GM18520 (cell line): ENCODE measurements around the gene SLC16A10.
"Not testable (repeated sequence)": the region's sequence is repeated elsewhere in the genome, so short reads cannot be mapped to it uniquely, and the experiment has no call there.

Source experiments
- ATAC-seq: cut with Tn5 transposase; IDR thresholded peaks from one replicate; pipeline ENCODE4 v1.9.1; 2021; ENCODE audit not compliant: unreplicated experiment

Gene SLC16A10

DNA sequence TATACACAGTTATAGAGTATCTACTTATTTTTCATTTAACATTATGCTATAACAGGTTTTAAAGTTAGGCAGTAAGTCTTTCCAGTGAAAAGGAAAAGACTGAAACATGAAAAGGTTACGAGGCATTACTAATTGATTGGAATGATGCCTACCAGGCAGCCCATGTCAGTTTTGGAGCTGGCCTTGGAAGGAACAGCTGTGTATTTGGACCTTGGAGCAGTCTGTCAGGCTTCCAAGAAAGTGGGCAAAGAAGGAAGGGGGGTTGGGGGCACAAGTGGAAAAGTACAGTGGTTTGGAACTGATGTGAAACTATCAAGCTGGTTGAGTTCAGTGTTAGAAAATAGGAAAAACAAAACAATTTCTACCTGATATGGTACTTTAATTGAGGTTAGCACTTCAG is 41.7 kb downstream of the SLC16A10 start:
- ATAC-seq = no peak

DNA sequence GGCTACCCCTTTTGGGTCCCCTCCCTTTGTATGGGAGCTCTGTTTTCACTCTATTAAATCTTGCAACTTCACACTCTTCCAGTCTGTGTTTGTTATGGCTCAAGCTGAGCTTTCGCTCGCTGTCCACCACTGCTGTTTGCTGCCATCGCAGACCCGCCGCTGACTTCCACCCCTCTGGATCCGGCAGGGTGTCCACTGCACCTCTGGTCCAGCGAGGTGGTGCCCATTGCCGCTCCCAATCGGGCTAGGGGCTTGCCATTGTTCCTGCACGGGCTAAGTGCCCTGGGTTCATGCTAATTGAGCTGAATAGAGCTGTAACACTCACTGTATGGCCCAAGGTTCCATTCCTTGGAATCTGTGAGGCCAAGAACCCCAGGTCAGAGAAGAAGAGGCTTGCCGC is 43.7 kb downstream of the SLC16A10 start:
- ATAC-seq = not testable (repeated sequence)

DNA sequence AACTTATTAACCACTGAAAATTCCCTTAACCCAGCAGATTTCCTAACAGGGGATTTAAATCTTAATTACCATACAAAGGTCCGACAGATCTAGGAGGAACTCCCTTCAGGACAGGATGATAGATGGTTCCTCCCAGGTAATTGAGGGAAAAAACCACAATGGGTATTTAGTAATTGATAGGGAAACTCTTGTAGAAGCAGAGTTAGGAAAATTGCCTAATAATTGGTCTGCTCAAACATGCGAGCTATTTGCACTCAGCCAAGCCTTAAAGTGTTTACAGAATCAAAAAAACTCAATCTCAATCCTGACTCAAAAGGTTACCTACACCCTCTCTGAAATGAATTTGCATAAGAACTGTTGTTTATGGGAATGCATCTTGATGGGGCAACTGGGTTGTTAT is 45.4 kb downstream of the SLC16A10 start:
- not testable (repeated sequence) for ATAC-seq

DNA sequence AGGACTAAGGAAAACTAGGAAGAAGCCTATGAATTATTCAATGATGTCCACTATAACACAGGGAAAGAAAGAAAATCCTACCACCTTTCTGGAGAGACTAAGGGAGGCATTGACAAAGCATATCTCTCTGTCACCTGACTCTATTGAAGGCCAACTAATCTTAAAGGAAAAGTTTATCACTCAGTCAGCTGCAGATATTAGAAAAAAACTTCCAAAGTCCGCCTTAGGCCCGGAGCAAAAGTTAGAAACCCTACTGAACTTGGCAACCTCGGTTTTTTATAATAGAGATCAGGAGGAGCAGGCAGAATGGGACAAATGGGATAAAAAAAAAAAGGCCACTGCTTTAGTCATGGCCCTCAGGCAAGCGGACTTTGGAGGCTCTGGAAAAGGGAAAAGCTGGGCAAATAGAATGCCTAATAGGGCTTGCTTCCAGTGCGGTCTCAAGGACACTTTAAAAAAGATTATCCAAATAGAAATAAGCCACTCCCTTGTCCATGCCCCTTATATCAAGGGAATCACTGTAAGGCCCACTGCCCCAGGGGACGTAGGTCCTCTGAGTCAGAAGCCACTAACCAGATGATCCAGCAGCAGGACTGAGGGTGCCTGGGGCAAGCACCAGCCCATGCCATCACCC is 47.0 kb downstream of the SLC16A10 start:
- ATAC-seq = not testable (repeated sequence)

DNA sequence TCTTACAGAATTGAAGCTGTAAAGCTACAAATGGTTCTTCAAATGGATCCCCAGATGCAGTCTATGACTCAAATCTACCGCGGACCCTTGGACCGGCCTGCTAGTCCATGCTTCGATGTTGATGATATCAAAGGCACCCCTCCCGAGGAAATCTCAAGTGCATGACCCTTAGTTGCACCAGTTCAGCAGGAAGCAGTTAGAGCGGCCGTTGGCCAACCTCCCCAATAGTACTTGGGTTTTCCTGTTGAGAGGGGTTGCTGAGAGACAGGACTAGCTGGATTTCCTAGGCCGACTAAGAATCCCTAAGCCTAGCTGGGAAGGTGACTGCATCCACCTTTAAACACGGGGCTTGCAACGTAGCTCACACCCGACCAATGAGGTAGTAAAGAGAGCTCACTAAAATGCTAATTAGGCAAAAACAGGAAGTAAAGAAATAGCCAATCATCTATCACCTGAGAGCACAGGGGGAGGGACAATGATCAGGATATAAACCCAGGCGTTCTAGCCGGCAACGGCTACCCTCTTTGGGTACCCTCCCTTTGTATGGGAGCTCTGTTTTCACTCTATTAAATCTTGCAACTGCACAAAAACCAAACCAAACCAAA is 50.3 kb downstream of the SLC16A10 start:
- not testable (repeated sequence) for ATAC-seq

DNA sequence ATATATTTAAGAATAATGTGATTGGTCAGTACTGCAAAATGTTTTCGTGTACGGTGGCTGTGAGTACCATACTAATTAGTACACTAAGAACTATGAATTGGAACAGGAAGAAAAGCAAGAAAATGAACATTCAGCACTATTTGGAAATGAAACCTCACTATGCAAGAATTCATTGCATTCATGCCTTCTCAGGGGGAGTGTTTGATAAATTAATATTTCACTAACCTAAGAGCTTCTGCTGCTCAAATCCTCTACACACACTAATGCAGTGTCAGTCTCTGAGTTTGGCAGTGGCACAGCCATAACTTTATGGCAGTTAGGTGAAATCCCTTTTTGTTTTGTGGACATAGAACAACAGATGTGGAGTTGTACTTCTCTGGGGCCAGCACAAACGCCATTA is 60.1 kb downstream of the SLC16A10 start:
- ATAC-seq = no peak

DNA sequence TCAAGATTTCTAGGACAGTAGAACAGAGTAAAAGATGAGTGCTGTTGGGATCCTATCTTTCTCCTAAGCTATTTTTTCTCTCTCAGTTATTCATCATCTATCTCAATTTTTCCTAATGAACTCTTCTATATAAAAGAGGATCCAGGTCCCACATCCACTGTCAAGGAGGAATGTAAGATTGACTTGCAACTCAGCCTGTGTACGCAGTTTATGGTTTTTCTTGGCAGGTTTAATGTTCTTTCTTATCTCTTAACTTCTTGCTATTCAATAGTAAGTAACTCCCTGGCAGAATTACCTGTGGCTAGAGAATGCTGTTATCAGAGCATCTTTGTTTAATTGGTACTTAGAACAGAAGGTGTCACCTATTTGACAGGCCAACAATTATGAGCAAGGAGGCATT is 60.8 kb downstream of the SLC16A10 start:
- ATAC-seq = no peak

DNA sequence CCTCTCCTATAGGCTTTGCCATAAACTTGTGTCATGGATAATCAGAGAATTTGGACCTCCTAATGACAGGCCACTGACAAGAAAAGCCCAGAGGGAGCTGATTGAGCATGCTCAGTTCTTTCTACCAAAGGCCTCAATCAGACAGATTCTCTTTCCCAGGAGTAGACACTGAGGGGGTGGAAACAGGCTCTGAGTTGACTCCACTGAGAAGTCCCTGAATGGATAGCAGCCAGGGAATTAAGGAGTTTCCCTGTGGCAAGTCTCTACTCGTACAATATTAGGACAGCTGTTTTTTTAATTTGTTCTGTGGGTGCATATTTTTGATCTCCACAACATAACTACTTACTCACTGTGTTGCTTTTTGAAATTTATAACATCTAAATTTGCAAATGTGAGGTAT is 63.3 kb downstream of the SLC16A10 start:
- ATAC-seq = no peak

DNA sequence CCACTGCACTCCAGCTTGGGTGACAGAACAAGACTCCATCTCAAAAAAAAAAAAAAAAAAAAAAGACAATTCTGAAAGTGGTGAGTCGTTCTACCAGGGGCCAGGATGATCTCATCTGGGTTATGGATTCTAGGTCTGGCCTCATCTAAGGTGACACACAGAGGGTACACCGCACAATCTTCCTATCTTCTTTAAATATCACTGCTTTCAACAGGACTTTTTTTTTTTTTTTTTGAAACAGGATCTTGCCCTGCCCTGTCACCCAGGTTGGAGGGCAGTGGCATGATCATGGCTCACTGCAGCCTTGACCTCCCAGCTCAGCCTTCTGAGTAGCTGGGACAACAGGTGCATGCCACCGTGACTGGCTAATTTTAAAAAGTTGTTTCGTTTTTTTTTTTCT is 67.7 kb downstream of the SLC16A10 start:
- ATAC-seq = no peak

DNA sequence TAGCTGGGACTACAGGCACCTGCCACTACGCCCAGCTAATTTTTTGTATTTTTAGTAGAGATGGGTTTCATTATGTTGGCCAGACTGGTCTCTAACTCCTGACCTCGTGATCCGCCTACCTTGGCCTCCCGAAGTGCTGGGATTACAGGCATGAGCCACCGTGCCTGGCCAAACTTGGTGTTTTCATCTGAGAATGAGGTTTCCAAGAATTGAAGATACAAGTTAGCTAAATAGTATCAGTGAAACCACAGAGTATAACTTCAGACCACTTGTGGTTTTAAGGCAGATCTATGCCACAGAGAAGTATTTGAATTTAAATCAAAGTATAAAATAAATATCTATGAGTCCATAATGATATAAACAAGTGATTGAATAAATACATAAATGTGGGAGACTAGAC is 70.1 kb downstream of the SLC16A10 start:
- ATAC-seq = no peak

DNA sequence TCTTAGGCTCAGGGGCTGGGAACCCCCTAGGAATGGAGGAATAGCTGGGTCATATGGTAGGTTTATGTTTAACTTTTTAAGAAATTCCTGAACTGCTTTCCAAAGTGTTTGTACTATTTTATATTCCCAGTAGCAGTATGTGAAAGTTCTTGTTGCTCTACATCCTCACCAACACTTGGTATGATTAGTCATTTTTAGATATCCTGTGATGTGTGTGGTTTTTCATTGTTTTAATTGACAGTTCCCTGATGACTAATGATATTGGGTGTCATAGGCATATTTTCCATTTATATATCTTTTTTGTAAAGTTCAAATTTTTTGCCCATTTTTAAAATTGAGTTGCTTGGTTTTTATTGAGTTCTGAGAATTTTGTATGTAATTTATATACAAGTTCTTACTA is 72.3 kb downstream of the SLC16A10 start:
- ATAC-seq = no peak

DNA sequence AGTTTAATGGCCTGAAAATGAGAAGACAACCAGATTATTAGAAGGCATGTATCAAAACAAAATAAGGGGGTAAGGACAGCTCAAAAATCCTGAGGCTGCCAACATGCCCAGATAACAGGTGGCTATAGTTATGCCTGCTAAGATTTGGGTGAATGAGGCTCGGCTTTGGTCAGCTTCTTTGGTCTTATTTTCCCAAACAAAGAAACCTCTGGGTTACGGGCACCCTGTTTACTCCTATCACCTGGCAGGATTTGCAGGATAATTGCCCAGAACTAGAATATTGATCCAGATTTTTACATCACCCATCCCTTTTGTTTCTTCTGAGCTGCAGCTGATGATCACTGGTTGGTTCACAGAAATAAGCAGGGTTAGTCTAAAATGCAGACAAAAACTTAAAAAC is 74.3 kb downstream of the SLC16A10 start:
- ATAC-seq = no peak

DNA sequence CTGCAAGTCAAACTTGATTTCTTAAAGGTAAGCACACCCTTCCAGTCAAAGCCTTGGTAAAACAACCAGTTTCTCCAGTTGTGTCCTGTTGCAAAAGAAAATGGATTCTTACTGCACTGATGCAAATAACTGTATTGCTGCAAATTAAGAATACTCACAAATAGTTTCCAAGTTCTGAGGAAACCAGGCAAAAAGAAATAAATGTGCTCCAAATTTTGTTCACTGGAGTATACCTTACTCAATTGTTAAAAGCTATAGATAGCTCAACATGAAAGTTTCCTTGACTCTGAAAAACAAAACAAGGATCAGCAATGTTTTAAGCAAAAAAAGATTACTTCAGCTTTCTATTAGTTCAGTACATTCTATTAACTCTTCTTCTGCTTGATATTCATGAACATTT is 75.2 kb downstream of the SLC16A10 start:
- no peak for ATAC-seq

DNA sequence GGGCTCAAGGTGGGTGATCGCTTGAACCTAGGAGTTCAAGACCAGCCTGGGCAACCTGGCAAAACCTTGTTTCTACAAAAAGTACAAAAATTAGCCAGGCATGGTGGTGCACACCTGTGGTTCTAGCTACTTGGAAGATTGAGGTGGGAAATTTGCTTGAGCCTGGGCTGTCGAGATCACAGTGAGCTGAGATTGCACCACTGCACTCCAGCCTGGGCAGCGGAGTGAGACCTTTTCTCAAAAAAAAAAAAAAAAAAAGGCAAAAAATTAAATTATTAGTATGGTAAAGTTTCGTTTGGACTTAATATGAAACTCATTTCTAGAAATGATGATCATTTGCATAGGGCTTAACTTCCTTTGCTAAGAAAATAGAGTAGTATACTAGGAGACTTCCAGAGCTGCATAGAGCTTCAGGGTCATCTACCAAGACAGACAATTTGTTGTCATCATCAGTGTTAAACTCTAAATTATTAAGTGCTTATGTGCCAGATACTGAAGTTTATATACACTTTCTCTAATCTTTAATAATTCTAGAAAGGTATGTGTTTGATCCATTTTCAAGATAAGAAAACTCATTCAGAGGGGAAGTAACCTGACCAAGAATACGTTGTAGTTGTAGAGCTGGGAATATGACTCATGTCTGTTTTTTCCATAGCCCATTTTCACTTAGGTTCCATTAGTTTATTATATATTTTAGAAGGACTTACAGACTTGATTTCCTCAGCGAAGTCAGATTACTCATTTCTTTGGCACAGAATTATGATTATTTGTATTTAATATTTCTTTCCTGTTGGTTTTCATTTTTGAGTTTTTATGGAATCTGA is 84.5 kb downstream of the SLC16A10 start:
- ATAC-seq = peak; percentile 44

DNA sequence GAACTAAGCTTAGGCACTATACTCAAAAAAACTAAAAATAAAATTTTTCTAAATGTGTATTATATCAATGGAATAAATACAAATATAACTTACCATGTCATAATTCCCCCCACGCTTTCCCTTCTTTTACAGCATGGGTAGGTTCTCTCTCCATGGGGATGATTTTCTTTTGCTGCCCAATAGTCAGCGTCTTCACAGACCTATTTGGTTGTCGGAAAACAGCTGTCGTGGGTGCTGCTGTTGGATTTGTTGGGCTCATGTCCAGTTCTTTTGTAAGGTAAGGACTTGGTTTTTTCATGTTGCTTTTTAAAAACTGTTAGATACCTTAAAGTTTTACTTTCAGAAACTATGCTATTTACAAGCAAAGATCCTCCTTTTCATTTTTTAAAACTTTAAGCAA is 85.3 kb downstream of the SLC16A10 start:
- no peak for ATAC-seq

DNA sequence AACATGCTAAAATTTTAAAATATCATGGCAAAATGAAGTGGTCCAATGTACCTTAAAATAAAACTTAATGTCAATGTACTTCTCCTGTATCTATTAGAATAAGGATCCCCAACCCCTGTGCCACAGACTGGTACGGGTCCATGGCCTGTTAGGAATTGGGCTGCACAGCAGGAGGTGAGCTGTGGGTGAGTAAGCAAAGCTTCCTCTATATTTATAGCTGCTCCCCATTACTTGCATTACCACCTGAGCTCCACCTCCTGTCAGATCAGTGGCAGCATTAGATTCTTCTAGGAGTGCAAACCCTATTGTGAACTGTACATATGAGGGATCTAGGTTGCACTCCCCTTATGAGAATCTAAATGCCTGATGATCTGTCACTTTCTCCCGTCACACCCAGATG is 86.0 kb downstream of the SLC16A10 start:
- ATAC-seq = no peak

DNA sequence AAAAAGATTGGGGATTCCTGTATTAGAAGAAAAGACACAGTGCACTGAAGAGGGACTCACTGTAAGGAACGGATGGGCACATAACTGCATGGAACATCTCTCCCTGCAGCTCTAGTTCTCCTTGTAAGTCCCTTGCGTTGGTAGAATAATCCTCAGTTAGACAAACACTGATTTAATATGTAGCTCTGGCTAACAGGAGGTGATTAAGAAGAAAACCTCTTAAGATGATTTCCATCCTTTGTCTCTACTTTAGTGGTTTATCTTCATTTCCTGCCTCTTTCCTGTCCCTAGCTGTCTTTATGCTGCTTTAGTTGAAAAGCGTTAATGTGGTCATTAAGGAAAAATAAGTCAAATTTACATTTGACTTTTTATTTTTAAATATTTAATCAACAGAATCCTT is 86.6 kb downstream of the SLC16A10 start:
- no peak for ATAC-seq

DNA sequence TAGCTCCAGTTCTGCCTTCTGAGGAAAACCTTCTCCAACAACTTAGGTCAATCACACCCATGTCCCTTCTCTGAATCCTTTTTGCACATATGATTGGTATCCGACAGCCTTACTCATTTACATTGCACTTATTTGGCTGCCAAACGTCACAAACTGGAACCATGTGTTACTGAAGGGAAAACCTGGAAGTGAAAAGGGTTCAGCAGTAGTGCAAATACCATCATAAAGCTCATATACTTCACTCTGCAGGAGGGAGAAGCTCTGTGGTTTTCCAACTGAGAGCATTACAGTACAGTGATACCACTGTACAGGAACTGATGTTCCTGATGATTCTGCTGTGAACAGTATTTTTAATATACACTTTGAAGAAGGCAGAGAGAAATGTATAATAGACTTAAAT is 87.8 kb downstream of the SLC16A10 start:
- no peak for ATAC-seq

DNA sequence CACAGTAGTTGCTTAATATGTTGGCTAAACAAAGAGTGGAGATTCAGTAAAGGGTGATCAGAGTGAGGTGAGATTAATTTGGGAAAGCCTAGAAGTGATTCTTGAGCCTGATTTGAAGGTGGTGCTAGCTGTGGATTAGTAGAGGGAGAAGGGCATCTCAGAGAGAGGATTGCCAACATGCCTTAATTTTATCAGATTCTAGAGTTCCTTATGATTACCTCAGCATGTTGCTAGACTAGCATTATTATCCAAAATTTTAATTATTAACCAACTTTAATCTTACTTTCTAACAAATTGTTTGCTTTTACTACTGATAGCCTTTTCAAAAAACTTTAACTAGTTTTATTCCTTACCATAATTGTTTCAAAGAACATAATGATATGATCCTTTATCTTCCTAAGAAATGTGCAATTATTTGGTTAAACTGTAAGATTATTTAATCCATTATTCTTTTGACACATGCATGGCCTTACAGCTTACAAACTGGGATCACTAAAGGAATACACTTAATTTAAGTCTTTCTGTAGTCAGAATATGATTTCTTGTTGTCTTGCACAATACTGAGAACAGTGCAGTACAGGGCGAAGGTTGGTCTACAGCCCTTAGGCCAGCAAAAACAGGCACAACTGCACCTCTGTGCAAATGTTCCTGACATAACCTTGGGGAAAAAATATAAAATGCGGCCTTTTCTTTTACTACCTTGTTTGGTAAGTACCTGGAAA is 88.9 kb downstream of the SLC16A10 start:
- no peak for ATAC-seq

DNA sequence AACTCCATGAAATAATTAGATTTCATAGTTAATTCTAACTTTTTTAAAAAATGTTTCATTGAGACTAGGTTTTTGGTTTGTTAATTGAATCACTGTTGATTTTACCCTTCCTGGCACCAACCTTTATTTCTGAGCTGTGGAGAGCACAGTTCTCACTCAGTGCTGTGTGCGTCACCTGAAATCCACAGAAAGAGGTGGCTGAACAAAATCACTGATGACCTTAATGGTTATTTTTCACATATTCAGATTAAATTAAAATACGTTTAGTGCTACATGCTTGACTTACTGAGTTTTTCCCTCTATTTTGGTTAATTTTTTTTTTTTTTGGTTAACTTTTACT is 89.4 kb downstream of the SLC16A10 start:
- no peak for ATAC-seq

DNA sequence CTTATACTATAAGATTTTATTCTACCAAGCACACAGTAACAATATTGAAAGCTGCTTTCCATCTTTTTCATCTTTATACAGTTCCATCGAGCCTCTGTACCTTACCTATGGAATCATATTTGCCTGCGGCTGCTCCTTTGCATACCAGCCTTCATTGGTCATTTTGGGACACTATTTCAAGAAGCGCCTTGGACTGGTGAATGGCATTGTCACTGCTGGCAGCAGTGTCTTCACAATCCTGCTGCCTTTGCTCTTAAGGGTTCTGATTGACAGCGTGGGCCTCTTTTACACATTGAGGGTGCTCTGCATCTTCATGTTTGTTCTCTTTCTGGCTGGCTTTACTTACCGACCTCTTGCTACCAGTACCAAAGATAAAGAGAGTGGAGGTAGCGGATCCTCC is 89.8 kb downstream of the SLC16A10 start:
- ATAC-seq = no peak
